ENCODE measurements around the gene SLC14A1.

DNA sequence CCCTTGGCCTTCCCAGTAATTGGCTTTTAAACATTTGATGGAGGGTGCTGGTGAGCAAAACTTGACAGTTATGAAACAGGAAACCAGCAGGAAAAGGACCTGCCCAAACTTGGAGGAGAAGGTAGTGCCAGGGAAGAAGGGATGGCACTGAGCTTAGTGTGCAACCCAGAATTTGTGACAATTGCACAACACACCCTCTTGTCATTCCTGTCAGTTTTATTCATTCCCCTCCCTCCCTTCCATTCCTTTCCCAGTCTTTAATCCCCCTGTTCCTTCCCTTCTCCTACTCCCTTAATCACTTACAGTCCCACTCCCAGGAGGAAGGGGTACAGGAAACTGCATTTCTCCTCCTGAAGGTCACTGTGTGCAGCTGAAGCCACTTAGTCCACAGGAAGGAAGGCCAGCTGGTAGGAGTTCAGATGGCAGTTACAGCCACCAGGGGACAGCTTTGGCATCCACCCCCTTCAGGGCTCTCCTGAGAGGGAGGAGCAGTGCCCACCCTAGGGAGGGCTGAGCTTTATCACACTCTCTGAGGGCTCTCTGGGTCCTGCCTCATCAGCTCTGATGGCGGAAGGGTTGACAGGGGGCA is 77.5 kb downstream of the SLC14A1 start:
- TF ChIP-seq POLR2A (IDR thresholded peaks at IDR 0.05; ENCODE audit: low read length) (no peak), GATA1 (IDR thresholded peaks at IDR 0.05; ENCODE audit: low read depth, low read length) (no peak)
